OCI-LY7 (cell line): ENCODE measurements around the gene HDAC4.

Source experiments
- CTCF ChIP-seq: fragments of 200-600 bp; sonication (generic); conservative IDR thresholded peaks from 2 replicates; pipeline ENCODE4 v1.5.1; 2014; ENCODE audit warnings: mild to moderate bottlenecking, antibody characterized with exemption, low read length, moderate library complexity, mixed read lengths
- EZH2phosphoT487 ChIP-seq: fragments of 200-600 bp; sonication (generic); IDR thresholded peaks from 2 replicates; pipeline ENCODE4 v1.6.1; 2018; ENCODE audit warnings: low read depth, borderline replicate concordance, mild to moderate bottlenecking, mixed run types, antibody characterized with exemption, low read length, moderate library complexity, mixed read lengths

- TF ChIP-seq CTCF (no peak), EZH2phosphoT487 (no peak)
Measured at GRCh38 chr2:239181074-239181902, 219.5 kb downstream of the HDAC4 start.
